CD4-positive, alpha-beta T cell treated with Interleukin-2 at 100 ng/mL for 4 hours (primary cell): ENCODE data around the gene FAM149B1.
"Not testable (repeated sequence)": the region's sequence is repeated elsewhere in the genome, so short reads cannot be mapped to it uniquely, and the experiment has no call there.

ENCODE experiments used
- DNase-seq: peaks from one replicate; pipeline ENCODE4 v3.0.0-alpha.2; 2020; ENCODE audit warnings: low spot score

FAM149B1 gene

DNA sequence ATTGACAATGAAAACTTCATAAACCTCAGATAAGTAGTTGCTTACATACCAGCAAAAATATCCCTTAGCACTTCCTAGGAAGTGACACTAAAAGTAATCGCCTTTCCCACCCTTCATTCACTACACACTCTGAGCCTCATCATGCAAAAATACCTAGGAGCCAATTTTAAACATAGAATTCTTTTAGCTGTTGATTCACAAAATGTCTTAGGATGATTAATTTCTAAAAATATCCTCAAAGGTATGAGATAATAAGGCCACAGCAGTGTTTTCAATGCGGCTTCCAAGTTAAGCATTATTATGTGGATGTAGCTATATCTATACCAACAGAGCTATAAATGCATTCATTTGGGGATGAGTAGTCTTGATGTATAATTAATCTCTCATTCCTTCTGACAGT is 66.0 kb downstream of the FAM149B1 start:
- no peak for DNase-seq

DNA sequence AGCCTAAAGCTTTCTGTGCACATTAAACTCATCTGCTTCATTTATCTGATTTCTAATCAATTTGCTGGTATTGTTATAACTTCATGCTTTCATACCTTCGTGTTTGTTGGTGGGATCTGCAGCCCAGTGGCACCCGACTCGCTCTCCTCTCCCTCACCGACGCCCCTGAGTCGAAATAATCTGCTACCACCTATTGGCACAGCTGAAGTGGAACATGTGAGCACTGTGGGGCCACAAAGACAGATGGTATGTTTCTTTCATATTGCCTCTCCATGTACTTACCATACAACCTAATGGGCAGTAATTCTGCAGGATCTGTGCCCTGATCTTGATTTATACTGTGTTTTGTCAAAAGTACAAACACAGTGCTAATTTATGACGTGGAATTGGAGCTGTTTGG is 66.8 kb downstream of the FAM149B1 start:
- DNase-seq: no peak

- DNase-seq: no peak
Measured at GRCh38 chr10:73238990-73239566, 71.2 kb downstream of the FAM149B1 start.

- DNase-seq: no peak
Measured at GRCh38 chr10:73239908-73240307, 72.0 kb downstream of the FAM149B1 start.

DNA sequence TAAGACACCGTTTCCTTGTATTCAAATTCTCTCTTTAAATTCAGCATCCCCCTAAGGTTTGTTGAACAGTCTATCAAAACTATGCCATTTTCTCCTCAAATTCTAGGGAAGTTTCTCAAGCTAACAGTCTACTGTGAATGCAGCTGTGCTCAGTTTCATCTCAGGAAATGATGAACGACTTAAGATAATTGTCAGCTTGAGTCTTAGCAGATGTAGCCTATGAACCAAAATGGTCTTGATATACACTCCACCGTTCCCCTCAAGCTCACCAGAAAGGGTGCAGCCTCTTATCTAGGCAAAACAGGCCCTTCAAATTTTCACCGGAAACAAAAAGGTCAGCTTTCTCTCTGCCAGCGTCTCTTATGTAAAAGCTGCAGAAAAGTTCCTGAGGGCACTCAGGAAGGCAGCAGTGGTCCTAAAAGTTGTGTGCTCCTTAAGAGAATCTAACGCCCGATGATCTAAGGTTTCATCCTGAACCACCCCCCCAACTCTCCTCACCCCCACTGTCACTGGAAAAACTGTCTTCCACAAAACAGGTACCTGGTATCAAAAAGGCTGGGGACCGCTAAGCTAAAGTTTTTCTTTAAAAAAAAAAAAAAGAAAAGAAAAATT is 77.1 kb downstream of the FAM149B1 start:
- DNase-seq: no peak

GRCh38 chr10:73246322-73246645 is 78.4 kb downstream of the FAM149B1 start:
- no peak for DNase-seq

DNA sequence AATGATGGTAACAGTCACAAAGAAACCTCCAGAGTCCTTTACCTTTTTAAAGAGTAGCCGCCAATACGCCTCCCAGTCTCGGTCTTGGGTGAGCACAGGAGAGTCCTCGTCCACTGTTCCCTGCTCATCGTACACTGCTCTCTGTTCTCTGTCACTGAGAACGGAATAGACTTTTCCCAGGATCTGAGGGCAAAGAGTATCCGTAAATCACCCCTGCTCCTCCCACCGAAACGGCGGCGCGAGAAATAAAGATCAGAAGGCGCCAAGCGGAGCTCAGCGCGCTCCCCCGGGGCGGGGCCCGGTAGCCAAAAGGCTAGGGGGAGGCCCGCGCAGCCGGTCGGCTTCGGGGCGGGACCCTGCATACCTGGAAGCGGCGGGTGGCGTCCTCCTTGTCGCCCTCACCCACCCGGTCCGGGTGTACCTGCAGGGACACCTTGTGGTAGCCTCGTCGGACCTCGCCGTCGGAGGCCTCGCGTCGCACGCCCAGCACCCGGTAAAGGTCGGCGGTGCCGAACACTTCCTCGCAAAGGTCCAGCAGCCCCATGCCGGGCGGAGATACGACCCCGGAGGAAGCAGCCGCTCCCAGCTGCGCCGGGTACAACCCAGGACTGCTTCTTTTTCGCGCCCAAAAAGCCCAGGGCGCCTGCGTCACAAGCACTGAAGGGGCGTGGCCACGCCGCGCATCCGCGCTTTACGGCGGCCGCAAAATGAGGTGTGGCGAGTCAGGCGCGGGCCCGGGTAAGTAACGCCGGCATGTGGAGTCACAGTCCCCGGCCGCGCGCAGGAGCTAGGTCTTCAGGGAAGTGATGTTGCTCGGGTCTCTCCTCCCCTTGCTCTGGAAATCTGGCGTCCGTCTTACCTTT is 79.0 kb downstream of the FAM149B1 start, which contains the start of gene DNAJC9:
Gene DNAJC9, minus strand, starts transcription at position 610 of the 863 bp plus-strand sequence. Its CDS starts 66 bp downstream, at position 544.
- peak; percentile 98 for DNase-seq

DNA sequence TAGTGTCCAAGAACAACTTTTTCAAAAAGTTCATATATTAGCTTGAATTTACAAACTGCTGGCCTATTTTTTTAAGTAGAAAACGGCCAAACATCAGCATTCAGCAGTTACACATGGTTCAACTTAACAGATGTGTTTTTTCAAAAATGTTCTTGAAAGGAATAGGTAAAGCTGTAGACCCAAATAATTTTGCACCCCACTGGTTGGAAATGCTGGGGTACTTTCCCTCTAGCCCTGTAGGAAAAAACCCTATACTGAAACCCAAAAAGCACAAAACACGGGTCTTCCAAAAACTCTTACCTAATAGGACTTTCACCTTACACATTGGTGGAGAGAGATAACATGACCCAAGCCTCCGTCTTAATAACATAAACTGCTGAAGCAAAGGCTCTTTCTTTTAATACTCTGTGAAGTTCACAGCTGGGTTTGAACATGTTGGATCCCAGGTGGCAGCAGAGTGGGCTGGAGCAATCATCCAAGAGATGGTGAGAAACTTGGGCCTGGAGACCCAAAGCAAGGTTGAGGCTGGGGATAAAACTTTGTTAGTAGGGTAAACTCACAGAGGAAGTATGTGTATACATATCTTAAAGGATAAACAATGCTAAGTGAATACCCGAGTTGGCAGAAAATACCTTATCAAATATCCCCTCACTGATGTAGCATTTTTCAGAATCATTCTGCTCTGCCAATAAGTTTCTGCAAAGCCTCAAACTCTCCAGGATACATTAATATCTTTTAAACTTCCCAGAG is 79.8 kb downstream of the FAM149B1 start:
- DNase-seq: no peak

- no peak for DNase-seq
Measured at GRCh38 chr10:73248259-73248724, 80.4 kb downstream of the FAM149B1 start.

- DNase-seq: no peak
Measured at GRCh38 chr10:73251683-73252444, 83.9 kb downstream of the FAM149B1 start.

DNA sequence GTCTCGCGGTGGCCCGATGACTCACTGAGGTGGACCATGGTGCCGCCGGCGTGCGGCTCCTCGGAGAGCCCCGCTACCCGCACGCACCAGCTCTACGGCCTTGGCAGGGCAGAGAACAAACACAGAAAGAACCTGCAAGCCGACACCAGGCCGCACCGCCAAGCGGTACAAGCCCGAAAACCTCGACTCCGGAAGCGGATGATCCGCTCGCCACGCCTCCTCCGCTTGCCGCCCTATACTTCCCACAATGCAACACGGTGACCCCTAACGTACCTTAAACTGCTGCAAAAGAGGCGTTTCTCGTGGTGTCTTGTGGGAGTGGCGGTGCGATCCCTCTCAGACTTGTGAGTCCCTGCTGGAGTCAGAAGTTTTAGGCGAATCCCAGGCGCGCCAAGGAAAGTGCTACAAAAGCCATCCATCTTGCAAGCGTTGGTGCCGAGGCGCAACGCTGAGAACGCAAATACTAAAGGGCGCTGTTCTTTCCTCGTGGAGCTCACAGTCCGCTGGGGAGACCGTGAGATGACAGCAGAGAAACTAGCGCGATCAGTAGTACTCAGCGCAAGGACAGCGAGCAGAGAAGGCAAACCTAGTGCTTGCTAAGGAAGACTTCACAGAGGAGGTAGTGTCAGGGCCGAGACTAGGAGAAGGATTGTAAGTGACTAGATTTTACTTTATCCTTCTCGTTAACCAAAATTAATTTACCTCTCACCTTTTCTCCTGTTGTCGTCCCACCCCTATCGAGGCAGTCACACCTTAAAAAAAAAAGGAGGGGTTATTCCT is 84.7 kb downstream of the FAM149B1 start, which contains the start of gene MRPS16:
Gene MRPS16, minus strand, starts transcription at position 200 of the 780 bp plus-strand sequence. Its CDS starts 162 bp downstream, at position 38.
- DNase-seq: peak; percentile 93

DNA sequence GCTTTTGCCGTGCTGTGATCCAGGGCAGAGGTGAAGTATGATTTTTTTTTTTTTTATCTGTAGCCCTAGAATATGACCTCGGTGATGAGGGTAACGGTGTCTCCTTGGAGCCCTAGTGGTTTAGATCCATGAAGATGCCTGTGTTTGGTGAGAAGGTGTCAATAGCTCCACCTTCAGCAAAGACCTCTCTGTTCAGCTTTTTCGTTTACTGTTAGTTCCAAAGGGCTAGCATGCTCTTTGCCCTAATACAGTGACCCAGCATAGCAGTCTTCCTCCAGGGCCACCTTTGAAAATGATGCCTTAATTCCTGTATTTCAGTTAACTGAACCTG is 85.3 kb downstream of the FAM149B1 start:
- no peak for DNase-seq

- not testable (repeated sequence) for DNase-seq
Measured at GRCh38 chr10:73258612-73259011, 90.7 kb downstream of the FAM149B1 start.

- no peak for DNase-seq
Measured at GRCh38 chr10:73261362-73261995, 93.6 kb downstream of the FAM149B1 start.

- no peak for DNase-seq
Measured at GRCh38 chr10:73262105-73262730, 94.3 kb downstream of the FAM149B1 start.

- DNase-seq: no peak
Measured at GRCh38 chr10:73262880-73263555, 95.1 kb downstream of the FAM149B1 start.

DNA sequence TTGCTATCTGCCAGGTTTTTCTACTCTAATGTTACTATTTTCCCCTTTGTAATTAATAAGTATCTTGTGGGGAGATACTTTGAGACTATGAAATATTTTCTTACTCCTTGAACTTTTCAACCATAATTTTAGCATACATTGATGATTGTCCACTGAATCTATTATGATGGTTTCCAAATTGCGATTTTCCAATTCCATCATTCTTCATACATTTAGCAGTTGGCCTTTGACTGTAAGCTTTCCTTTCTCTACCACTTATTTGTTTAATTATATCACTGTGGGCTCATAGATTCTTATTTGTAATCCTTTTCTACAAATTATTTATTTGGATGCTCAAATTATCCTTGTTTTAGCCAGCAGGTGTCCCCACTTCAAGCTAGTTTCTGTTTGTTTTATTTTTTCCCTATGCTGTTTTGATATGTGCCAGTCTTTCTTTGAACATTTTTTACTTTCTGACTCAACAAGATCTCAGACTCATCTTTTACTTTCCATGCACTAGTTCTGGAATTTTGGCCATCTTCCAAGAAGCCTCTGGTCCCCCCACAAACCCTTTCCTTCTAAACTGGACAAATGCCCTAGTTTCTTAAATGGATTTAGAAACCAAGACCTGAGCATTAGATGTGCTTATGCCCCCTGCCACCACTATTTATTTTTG is 95.9 kb downstream of the FAM149B1 start:
- DNase-seq: peak; percentile 19

GRCh38 chr10:73264423-73264822 is 96.5 kb downstream of the FAM149B1 start:
- DNase-seq: no peak

- no peak for DNase-seq
Measured at GRCh38 chr10:73281097-73281496, 113.2 kb downstream of the FAM149B1 start.
